ENCODE data around the gene RAB3IL1. TPM values are rescaled to one million over a fixed set of nuclear protein-coding genes. Genes with fewer than 3 reads are reported as not detected.

Gene RAB3IL1
- polyA plus RNA-seq, 4 donors = 0.45 to 29.9 (median 7.2) TPM

DNA sequence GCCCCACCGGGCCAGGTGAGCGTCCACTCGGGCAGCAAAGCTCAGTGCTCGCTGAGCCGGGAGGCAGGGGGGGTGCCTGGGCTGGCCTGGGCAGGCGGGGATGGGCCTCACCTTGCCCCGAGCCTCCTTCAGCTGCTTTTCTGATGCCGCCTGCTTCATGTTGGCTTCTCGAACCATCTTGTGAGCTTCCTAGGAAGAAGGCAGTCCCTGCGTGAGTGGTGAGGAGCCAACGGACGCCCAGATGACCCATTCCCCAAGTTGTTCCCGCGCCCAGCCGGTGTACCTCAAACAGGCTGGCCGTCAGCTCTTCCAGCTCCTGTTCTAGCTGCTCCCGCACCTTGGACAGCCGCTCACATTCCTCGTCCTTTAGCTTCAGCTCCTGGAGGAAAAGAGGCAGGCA is 10.1 kb downstream of the RAB3IL1 start:
- WGBS, 3 donors = 89 to 93% (median 92%) methylated on average over 18 to 19 of the region's 19 CpGs

DNA sequence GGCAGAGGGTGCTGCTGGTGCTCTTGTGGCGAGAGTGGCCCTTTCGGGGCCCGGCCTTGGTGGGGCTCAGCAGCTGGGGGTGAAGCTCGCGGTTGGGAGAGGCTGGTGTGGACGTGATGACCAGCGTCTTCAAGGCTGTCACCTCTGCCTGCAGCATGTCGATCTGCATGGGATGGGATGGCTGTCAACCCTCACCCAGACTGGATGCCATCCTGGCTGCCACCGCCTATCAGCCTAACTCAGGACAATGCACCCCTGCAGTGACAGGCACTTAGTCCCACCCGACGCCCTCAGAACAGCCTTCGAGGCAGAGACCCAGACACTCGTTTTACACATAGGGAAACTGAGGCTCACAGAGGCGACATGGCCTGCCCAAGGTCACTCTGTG is 10.8 kb downstream of the RAB3IL1 start:
- Histone ChIP-seq H3K36me3 (ENCODE audit: control insufficient read depth in 3 of 3, insufficient read depth in 2 of 3, low read depth in 1 of 3, low read length in 3 of 3) (peaks cover 0 to 65% (median 0%) of the 10 kb centered on the region in 3 donors), H3K4me1 (ENCODE audit: control insufficient read depth in 3 of 3, insufficient read depth in 2 of 3, low read depth in 1 of 3, low read length in 2 of 3) (peaks cover 0 to 31% (median 0%) of the 10 kb centered on the region in 3 donors), H3K27me3 (ENCODE audit: control insufficient read depth in 3 of 3, insufficient read depth in 3 of 3, low read length in 3 of 3) (no peaks in the 10 kb centered on the region), H3K9me3 (ENCODE audit: control insufficient read depth in 2 of 2, insufficient read depth in 1 of 2, low read depth in 1 of 2, low read length in 1 of 2) (no peaks in the 10 kb centered on the region), H3K27ac (ENCODE audit: low read depth in 1 of 3, low read length in 2 of 3) (no peak overlapping the region), H3K4me3 (ENCODE audit: low read depth in 1 of 3, low read length in 3 of 3) (no peak overlapping the region)
- DNase-seq (no peak), FAIRE-seq (no peak)
- 84 to 87% (median 84%) methylated on average over 14 of the region's 14 CpGs for WGBS, 3 donors

More for the DNA sequence above, 10.1 kb downstream of the RAB3IL1 start:
- Histone ChIP-seq H3K27me3 (ENCODE audit: control insufficient read depth in 3 of 3, insufficient read depth in 3 of 3, low read length in 3 of 3) (no peaks in the 10 kb centered on the region), H3K9me3 (ENCODE audit: control insufficient read depth in 2 of 2, insufficient read depth in 1 of 2, low read depth in 1 of 2, low read length in 1 of 2) (no peaks in the 10 kb centered on the region), H3K4me3 (ENCODE audit: low read depth in 1 of 3, low read length in 3 of 3) (no peak overlapping the region), H3K4me1 (ENCODE audit: control insufficient read depth in 3 of 3, insufficient read depth in 2 of 3, low read depth in 1 of 3, low read length in 2 of 3) (peaks cover 0 to 31% (median 0%) of the 10 kb centered on the region in 3 donors), H3K27ac (ENCODE audit: low read depth in 1 of 3, low read length in 2 of 3) (no peak overlapping the region), H3K36me3 (ENCODE audit: control insufficient read depth in 3 of 3, insufficient read depth in 2 of 3, low read depth in 1 of 3, low read length in 3 of 3) (peaks cover 0 to 67% (median 0%) of the 10 kb centered on the region in 3 donors)
- no peak for FAIRE-seq
- DNase-seq = no peak

DNA sequence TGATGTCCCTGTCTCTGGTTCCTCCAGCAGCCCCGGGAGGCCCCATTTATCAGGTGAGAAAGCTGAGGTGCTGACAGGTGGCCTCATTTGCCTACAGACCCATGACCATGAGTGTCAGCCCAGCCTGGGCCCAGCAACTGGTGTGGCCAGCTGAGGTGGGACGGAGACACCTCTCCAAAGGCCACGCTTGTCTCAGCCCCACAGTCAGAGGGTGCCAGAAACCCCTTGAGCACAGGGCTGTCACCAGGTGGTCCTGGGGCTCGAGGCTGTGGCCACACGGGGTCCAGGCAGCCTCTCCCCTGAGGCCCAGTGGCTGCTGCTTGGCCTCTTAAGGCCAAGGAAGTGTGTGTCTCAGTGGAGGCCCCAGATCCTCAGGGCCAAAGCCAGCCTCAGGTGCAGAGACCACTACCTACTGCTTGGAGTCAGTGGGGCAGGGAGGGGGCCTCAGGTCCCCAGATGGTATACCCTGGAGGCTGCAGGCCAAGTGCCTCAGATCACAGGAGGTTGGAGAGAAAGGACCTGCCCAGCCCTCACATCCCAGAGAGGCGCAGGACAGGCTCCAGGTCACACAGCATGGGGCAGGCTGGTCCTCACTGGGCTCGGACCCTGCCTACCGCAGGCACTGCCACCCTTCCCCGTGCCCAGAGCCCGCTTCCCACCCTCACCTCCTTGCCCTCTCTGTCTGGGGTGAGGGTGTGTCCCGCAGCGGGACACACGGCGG is 11.4 kb downstream of the RAB3IL1 start:
- Histone ChIP-seq H3K36me3 (ENCODE audit: control insufficient read depth in 3 of 3, insufficient read depth in 2 of 3, low read depth in 1 of 3, low read length in 3 of 3) (peaks cover 0 to 68% (median 0%) of the 10 kb centered on the region in 3 donors), H3K4me1 (ENCODE audit: control insufficient read depth in 3 of 3, insufficient read depth in 2 of 3, low read depth in 1 of 3, low read length in 2 of 3) (peaks cover 0 to 31% (median 0%) of the 10 kb centered on the region in 3 donors), H3K27me3 (ENCODE audit: control insufficient read depth in 3 of 3, insufficient read depth in 3 of 3, low read length in 3 of 3) (no peaks in the 10 kb centered on the region), H3K27ac (ENCODE audit: low read depth in 1 of 3, low read length in 2 of 3) (no peak overlapping the region), H3K4me3 (ENCODE audit: low read depth in 1 of 3, low read length in 3 of 3) (no peak overlapping the region), H3K9me3 (ENCODE audit: control insufficient read depth in 2 of 2, insufficient read depth in 1 of 2, low read depth in 1 of 2, low read length in 1 of 2) (no peaks in the 10 kb centered on the region)
- FAIRE-seq = no peak
- no peak for DNase-seq
- WGBS, 3 donors = 84 to 92% (median 85%) methylated on average over 11 to 14 of the region's 14 CpGs

DNA sequence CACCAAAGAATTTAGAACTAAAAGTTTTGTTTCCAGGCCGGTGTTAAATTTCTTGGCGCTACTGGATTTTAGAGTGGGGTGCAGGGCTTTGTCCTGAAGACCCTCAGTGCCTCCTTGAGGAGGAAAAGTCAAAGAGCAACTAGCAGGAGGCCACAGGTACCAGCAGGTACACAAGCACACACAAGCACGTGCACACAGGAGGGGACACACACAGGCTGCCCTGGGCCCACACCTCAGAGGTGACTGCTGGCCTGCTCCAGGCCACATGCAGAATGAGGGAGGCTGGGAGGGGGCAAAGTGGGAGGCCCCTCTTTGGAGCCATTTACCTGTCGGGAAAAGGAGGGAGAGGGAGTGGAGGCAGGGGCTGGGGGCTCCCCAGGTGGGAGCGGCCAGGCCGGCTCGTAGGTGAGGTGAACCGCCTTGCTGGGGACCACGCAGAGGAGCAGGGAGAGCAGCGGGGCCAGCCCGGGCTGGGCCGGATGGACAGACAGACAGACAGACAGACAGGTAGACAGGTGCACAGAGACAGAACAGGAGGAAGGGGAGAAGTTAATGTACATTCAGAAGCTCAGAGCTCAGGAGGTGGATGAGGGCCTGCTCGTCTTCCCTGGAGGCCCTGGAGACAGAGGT is 12.2 kb downstream of the RAB3IL1 start:
- H3K9me3 ChIP-seq (ENCODE audit: control insufficient read depth in 2 of 2, insufficient read depth in 1 of 2, low read depth in 1 of 2, low read length in 1 of 2) = no peaks in the 10 kb centered on the region
- H3K27ac ChIP-seq (ENCODE audit: low read depth in 1 of 3, low read length in 2 of 3) = peak overlapping the region in 1 of 3 donors; percentile 40
- peaks cover 0 to 76% (median 0%) of the 10 kb centered on the region in 3 donors for H3K36me3 ChIP-seq (ENCODE audit: control insufficient read depth in 3 of 3, insufficient read depth in 2 of 3, low read depth in 1 of 3, low read length in 3 of 3)
- H3K4me3 ChIP-seq (ENCODE audit: low read depth in 1 of 3, low read length in 3 of 3) = no peak overlapping the region
- no peaks in the 10 kb centered on the region for H3K27me3 ChIP-seq (ENCODE audit: control insufficient read depth in 3 of 3, insufficient read depth in 3 of 3, low read length in 3 of 3)
- H3K4me1 ChIP-seq (ENCODE audit: control insufficient read depth in 3 of 3, insufficient read depth in 2 of 3, low read depth in 1 of 3, low read length in 2 of 3) = peaks cover 0 to 31% (median 0%) of the 10 kb centered on the region in 3 donors
- FAIRE-seq (no peak), DNase-seq (no peak)
- 90 to 92% (median 92%) methylated on average over 13 of the region's 13 CpGs for WGBS, 3 donors

DNA sequence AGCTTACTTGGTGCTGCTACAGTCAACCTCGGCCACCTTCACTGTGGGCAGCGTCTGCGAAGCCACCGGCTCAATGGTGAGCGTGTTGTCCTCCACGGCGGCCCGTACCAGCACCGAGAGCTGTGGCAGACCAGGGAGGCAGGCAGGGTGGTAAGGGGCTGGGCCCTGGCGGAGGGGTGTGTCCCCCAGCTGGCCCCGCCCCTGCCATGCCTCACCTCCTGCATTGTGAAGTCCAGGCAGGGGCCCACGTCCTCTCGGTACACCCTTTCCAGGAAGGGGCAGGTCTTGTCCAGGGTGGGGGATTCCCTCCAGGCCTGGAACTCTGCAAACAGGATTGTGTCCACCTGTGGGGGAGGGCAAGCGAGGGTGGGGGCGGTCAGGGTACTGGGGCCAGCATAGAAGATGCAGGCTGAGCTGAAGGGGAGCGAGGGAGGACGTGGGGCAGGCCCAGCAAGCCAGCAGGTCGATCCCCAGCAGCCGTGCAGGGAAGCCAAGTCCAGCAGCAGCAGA is 12.8 kb downstream of the RAB3IL1 start:
- 26 to 48% (median 27%) methylated on average over 18 to 19 of the region's 19 CpGs for WGBS, 3 donors
- DNase-seq (peak; percentile 36 to 83), FAIRE-seq (no peak)
- H3K36me3 ChIP-seq (ENCODE audit: control insufficient read depth in 3 of 3, insufficient read depth in 2 of 3, low read depth in 1 of 3, low read length in 3 of 3) = peaks cover 0 to 79% (median 0%) of the 10 kb centered on the region in 3 donors
- H3K27me3 ChIP-seq (ENCODE audit: control insufficient read depth in 3 of 3, insufficient read depth in 3 of 3, low read length in 3 of 3) = no peaks in the 10 kb centered on the region
- no peaks in the 10 kb centered on the region for H3K9me3 ChIP-seq (ENCODE audit: control insufficient read depth in 2 of 2, insufficient read depth in 1 of 2, low read depth in 1 of 2, low read length in 1 of 2)
- H3K27ac ChIP-seq (ENCODE audit: low read depth in 1 of 3, low read length in 2 of 3) = peak overlapping the region in 1 of 3 donors; percentile 40
- H3K4me1 ChIP-seq (ENCODE audit: control insufficient read depth in 3 of 3, insufficient read depth in 2 of 3, low read depth in 1 of 3, low read length in 2 of 3) = peaks cover 0 to 31% (median 0%) of the 10 kb centered on the region in 3 donors
- H3K4me3 ChIP-seq (ENCODE audit: low read depth in 1 of 3, low read length in 3 of 3) = no peak overlapping the region

DNA sequence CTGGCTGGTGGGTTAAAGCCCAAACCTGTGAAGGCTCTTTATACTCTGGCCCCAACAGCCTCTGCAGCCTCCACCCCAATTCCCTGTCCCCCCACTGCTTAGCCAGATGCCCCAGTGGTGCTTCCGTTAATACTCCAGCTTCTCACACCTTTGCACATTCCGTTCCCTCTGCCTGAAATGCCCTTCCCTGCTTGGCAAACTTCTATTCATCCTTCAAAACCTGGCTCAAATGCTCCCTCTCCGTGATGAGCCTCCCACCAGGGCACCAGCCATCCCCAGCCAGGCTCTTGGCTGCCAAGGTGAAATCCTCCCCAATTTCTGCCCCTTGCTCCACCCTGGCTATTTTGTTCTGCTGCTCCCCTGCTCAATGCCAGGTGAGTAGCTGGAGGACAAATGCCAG is 13.5 kb downstream of the RAB3IL1 start:
- Histone ChIP-seq H3K9me3 (ENCODE audit: control insufficient read depth in 2 of 2, insufficient read depth in 1 of 2, low read depth in 1 of 2, low read length in 1 of 2) (no peaks in the 10 kb centered on the region), H3K4me1 (ENCODE audit: control insufficient read depth in 3 of 3, insufficient read depth in 2 of 3, low read depth in 1 of 3, low read length in 2 of 3) (peaks cover 0 to 30% (median 0%) of the 10 kb centered on the region in 3 donors), H3K36me3 (ENCODE audit: control insufficient read depth in 3 of 3, insufficient read depth in 2 of 3, low read depth in 1 of 3, low read length in 3 of 3) (peaks cover 0 to 87% (median 0%) of the 10 kb centered on the region in 3 donors), H3K27ac (ENCODE audit: low read depth in 1 of 3, low read length in 2 of 3) (no peak overlapping the region), H3K4me3 (ENCODE audit: low read depth in 1 of 3, low read length in 3 of 3) (no peak overlapping the region), H3K27me3 (ENCODE audit: control insufficient read depth in 3 of 3, insufficient read depth in 3 of 3, low read length in 3 of 3) (no peaks in the 10 kb centered on the region)
- DNase-seq (no peak), FAIRE-seq (no peak)
- WGBS, 3 donors = 88 to 92% (median 92%) methylated on average over 3 of the region's 3 CpGs

DNA sequence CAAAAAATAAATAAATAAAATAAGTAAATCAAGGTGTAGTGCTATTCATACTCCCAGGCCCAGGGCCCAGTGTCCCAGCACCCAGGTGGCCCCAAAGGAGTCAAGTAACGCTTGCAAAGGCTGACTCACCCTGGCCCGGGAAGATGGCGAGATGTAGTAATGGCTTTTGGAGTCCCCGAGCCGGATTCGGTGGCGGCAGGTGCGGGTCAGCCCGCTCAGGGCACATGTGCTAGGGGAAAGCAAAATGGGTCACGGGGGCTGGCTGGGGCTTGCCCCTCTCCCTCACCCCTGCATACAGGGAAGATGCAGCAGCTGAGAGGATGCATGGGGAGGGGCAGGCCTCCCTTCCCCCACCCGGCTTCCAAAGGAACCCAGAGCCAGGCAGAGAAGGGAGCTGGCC is 15.1 kb downstream of the RAB3IL1 start:
- Histone ChIP-seq H3K36me3 (ENCODE audit: control insufficient read depth in 3 of 3, insufficient read depth in 2 of 3, low read depth in 1 of 3, low read length in 3 of 3) (peaks cover 0 to 90% (median 0%) of the 10 kb centered on the region in 3 donors), H3K27me3 (ENCODE audit: control insufficient read depth in 3 of 3, insufficient read depth in 3 of 3, low read length in 3 of 3) (no peaks in the 10 kb centered on the region), H3K4me1 (ENCODE audit: control insufficient read depth in 3 of 3, insufficient read depth in 2 of 3, low read depth in 1 of 3, low read length in 2 of 3) (peaks cover 0 to 28% (median 0%) of the 10 kb centered on the region in 3 donors), H3K9me3 (ENCODE audit: control insufficient read depth in 2 of 2, insufficient read depth in 1 of 2, low read depth in 1 of 2, low read length in 1 of 2) (no peaks in the 10 kb centered on the region), H3K4me3 (ENCODE audit: low read depth in 1 of 3, low read length in 3 of 3) (no peak overlapping the region), H3K27ac (ENCODE audit: low read depth in 1 of 3, low read length in 2 of 3) (no peak overlapping the region)
- WGBS, 3 donors = 79 to 88% (median 87%) methylated on average over 10 to 11 of the region's 11 CpGs
- FAIRE-seq (no peak), DNase-seq (no peak)

DNA sequence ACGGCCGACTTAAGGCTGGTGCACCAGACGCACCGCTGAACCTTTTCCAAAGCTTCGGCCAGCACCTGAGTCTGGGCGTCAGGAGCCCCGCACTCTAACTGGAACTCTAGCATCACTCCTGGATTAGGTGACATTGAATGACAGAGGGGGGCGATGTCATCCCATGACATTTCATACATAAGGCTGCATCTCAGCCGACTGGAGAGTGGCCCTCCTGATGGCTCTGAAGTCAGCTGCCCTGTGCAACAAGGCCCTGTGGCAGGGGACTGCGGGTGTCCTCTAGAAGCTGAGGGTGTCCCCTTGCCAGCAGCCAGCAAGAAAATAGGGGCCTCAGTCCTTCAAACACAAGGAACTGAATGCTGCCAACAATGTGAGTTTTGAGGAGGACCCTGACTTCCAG is 16.0 kb downstream of the RAB3IL1 start:
- 89 to 93% (median 89%) methylated on average over 10 of the region's 10 CpGs for WGBS, 3 donors
- DNase-seq = no peak
- no peak overlapping the region for H3K4me3 ChIP-seq (ENCODE audit: low read depth in 1 of 3, low read length in 3 of 3)
- no peaks in the 10 kb centered on the region for H3K27me3 ChIP-seq (ENCODE audit: control insufficient read depth in 3 of 3, insufficient read depth in 3 of 3, low read length in 3 of 3)
- H3K9me3 ChIP-seq (ENCODE audit: control insufficient read depth in 2 of 2, insufficient read depth in 1 of 2, low read depth in 1 of 2, low read length in 1 of 2) = no peaks in the 10 kb centered on the region
- H3K27ac ChIP-seq (ENCODE audit: low read depth in 1 of 3, low read length in 2 of 3) = no peak overlapping the region
- peaks cover 0 to 28% (median 0%) of the 10 kb centered on the region in 3 donors for H3K4me1 ChIP-seq (ENCODE audit: control insufficient read depth in 3 of 3, insufficient read depth in 2 of 3, low read depth in 1 of 3, low read length in 2 of 3)
- FAIRE-seq = no peak
- peaks cover 0 to 90% (median 0%) of the 10 kb centered on the region in 3 donors for H3K36me3 ChIP-seq (ENCODE audit: control insufficient read depth in 3 of 3, insufficient read depth in 2 of 3, low read depth in 1 of 3, low read length in 3 of 3)
